ENCODE data around the gene COBL.

Gene COBL

DNA sequence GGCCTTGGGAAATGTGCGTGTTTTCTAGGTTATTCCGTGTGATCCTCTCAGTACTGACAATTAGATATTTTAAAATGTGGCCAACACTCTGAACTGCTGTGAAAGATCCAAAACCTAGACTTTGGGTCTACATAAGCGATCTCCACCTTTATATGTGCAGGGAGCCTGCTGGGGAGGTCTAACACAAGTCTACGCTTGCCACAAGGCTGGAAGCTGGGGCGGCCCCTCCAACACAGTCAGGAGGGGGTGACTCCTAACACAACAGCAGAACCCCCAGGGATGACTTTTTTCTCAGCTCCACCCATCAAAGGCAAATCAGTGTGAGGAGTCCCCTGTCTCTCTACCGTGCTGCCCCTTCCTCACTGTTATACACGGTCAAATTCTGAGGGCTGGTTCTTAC, 202.6 kb downstream of the COBL start:
- no peak for DNase-seq (ENCODE audit: low read depth)
- TF ChIP-seq, protein P1, sequence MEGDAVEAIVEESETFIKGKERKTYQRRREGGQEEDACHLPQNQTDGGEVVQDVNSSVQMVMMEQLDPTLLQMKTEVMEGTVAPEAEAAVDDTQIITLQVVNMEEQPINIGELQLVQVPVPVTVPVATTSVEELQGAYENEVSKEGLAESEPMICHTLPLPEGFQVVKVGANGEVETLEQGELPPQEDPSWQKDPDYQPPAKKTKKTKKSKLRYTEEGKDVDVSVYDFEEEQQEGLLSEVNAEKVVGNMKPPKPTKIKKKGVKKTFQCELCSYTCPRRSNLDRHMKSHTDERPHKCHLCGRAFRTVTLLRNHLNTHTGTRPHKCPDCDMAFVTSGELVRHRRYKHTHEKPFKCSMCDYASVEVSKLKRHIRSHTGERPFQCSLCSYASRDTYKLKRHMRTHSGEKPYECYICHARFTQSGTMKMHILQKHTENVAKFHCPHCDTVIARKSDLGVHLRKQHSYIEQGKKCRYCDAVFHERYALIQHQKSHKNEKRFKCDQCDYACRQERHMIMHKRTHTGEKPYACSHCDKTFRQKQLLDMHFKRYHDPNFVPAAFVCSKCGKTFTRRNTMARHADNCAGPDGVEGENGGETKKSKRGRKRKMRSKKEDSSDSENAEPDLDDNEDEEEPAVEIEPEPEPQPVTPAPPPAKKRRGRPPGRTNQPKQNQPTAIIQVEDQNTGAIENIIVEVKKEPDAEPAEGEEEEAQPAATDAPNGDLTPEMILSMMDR (IDR thresholded peaks at IDR 0.05; ENCODE audit: insufficient read depth, low read depth, low read length, missing control alignments) = no peak
- H3K4me3 ChIP-seq (ENCODE audit: low read depth, low read length) = no peak overlapping the region

DNA sequence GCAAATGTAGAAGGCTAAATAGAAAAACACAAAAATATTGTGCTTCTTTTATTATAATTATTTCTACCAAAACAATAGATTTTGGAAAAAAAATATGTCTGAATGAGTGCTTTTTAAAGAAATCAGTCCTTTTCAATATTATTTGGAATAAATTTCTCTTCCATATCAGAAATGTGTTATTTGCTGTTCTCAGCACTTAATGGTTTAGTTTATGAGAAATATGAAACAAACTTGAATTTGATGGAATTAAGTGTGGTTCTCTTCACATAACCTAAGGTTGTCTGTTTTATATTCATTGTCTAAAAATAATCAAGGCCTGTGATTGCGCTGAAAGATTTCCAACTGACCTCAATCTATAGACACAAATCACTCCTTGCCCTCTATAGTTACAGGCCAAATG, 203.0 kb downstream of the COBL start:
- DNase-seq (ENCODE audit: low read depth) = no peak
- H3K4me3 ChIP-seq (ENCODE audit: low read depth, low read length) = no peak overlapping the region
- TF ChIP-seq, protein P1 (IDR thresholded peaks at IDR 0.05; ENCODE audit: insufficient read depth, low read depth, low read length, missing control alignments) = no peak

DNA sequence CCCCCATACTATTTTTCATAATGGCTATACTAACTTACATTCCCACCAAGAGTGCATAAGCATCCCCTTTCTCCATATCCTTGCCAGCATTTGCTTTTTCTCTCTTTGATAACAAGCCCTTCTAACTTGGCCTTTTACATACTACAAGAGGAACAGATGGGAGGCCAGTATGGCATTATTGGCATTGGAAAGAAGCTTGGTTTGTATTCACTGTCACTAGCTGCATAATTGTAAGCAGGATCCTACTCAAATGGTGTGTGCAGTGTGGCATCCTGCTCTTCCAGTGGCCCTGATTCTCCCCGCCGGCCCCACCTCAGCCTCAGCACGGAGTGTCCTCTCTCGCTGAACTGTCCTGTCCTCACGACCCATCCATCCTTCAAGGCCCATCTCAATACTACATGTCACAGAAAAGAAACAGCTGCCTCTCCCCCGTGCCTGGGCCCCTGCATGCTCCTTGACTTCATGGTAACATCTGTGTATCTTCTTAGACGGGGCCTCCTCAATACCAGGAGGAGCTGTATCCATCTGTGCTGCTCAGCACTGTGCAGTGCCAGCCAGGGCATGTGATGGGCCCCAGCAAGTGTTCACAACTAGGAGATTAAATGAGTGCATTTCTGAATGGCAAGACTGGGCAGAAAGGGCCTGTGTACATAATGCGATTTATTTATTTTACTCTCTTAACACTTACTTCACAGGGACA, 205.2 kb downstream of the COBL start:
- TF ChIP-seq, protein P1 (IDR thresholded peaks at IDR 0.05; ENCODE audit: insufficient read depth, low read depth, low read length, missing control alignments) = no peak
- DNase-seq (ENCODE audit: low read depth) = no peak

DNA sequence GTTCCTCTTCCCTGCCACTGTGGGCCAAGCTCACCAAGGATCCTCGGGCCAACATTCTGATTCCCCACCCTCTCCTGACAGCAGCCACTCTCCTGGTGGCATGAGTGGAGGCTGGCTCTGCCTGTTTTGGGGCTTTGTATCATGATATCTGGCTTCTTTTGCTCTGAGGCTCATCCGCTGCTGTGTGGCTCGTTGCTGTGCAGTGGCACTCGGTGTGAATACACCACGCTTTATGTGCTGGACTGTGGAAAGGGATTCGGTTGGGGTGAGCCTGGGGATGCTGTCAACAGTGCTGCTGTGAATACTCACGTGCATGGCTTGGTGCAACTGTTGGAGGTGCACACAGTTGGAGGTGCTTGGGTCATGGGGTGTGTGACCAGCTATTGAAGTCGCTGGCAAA, 208.5 kb downstream of the COBL start:
- H3K4me3 ChIP-seq (ENCODE audit: low read depth, low read length) = no peak overlapping the region
- DNase-seq (ENCODE audit: low read depth) = no peak
- TF ChIP-seq, protein P1 (IDR thresholded peaks at IDR 0.05; ENCODE audit: insufficient read depth, low read depth, low read length, missing control alignments) = no peak

More for the DNA sequence above, 205.2 kb downstream of the COBL start:
- H3K4me3 ChIP-seq (ENCODE audit: low read depth, low read length) = no peak overlapping the region

DNA sequence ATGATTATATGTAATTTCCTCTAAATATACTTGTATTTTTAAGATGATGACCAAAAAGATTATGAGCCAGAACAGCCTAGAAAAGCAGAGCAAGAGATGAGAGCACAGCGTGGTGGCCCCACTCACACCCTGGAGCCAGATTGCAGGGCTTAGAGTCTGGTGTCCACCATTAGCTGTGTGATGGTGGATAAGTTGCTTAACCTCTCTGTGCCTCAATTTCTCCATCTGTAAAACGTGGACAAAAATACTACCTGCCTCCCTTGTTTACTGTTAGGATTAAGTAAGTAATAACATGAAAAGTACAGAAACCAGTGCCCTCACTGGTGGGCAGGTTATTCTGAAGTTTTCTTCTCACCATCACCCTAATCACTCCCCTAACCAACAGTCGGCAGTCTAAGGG, 212.3 kb downstream of the COBL start:
- H3K4me3 ChIP-seq (ENCODE audit: low read depth, low read length) = no peak overlapping the region
- no peak for DNase-seq (ENCODE audit: low read depth)
- TF ChIP-seq, protein P1 (IDR thresholded peaks at IDR 0.05; ENCODE audit: insufficient read depth, low read depth, low read length, missing control alignments) = no peak

DNA sequence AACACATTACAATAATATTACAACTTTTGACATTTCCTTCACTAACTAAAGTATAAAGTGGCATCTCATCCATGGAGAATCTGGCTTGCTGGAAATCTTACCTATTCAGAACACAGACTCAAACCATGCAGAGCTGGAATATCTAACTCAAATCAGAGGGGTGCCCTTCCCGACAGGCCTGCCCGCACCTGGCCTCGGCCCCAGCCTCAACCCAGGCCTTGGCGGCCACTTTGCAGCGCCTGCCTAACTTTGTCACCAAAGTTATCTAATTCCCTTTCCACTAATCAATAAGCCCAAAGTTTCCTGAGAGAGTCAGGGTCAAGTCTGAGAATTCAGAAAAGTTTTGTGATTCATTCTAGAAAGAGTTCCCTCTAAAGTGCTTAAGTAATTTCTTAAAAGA, 212.9 kb downstream of the COBL start:
- no peak overlapping the region for H3K4me3 ChIP-seq (ENCODE audit: low read depth, low read length)
- TF ChIP-seq, protein P1 (IDR thresholded peaks at IDR 0.05; ENCODE audit: insufficient read depth, low read depth, low read length, missing control alignments) = no peak
- DNase-seq (ENCODE audit: low read depth) = no peak

DNA sequence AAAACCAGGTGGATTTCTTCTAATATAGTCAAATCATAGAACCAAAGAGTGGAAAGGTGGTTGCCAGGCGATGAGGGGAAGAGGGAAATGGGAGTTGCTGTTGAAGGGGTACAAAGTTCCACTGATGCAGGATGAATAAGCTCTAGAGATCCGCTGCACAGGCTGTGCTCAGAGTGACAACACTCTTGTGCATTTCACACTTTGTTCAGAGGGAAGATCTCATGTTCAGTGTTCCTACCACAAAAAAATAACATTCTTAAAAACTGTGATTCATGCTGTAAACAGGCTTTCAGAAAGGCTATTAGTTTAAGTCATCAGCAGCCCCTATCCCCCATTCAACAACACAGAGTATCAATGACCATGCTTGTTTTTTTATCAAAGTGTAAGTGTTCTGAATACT, 213.8 kb downstream of the COBL start:
- TF ChIP-seq, protein P1 (IDR thresholded peaks at IDR 0.05; ENCODE audit: insufficient read depth, low read depth, low read length, missing control alignments) = no peak
- H3K4me3 ChIP-seq (ENCODE audit: low read depth, low read length) = no peak overlapping the region
- DNase-seq (ENCODE audit: low read depth) = no peak
